A673 (cell line): Measurements from ENCODE around the gene RASA3.

Experiments used
- CTCF ChIP-seq: fragments of 300-800, 200-600 bp; sonication (generic); conservative IDR thresholded peaks from 2 replicates; pipeline ENCODE4 v1.5.1; 2017; ENCODE audit warnings: low read depth, mild to moderate bottlenecking, antibody characterized with exemption, low read length, moderate library complexity, mixed read lengths
- EZH2 ChIP-seq: fragments of 200-600 bp; sonication (generic); IDR thresholded peaks from 2 replicates; pipeline ENCODE4 v1.6.1; 2017; ENCODE audit warnings: borderline replicate concordance, low read depth, mild to moderate bottlenecking, mixed read lengths, antibody characterized with exemption, low read length; ENCODE audit not compliant: poor library complexity, severe bottlenecking

- TF ChIP-seq CTCF = no peak
- TF ChIP-seq EZH2 = no peak
Observed at GRCh38 chr13:114027046-114027715, 105.2 kb downstream of the RASA3 start.
